ENCODE data around the gene BAZ1B.
"Not testable (repeated sequence)": the region's sequence is repeated elsewhere in the genome, so short reads cannot be mapped to it uniquely, and the experiment has no call there.

BAZ1B gene

DNA sequence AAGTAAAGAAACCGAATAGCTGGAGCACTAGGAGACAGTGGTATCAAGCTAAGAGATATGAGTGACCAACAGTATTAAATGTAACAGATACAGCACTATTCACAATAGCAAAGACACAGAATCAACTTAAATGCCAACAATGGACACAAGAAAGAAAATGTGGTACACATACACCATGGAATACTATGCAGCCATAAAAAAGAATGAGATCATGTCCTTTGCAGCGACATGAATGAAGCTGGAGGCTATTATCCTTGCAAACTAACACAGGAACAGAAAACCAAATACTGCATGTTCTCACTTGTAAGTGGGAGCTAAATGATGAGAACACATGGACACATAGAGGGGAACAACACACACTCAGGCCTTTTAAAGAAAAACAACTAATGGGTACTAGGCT, 26.6 kb downstream of the BAZ1B start:
- DNase-seq = not testable (repeated sequence)

- no peak for DNase-seq
Observed at GRCh38 chr7:73489976-73490375, 32.1 kb downstream of the BAZ1B start.

DNA sequence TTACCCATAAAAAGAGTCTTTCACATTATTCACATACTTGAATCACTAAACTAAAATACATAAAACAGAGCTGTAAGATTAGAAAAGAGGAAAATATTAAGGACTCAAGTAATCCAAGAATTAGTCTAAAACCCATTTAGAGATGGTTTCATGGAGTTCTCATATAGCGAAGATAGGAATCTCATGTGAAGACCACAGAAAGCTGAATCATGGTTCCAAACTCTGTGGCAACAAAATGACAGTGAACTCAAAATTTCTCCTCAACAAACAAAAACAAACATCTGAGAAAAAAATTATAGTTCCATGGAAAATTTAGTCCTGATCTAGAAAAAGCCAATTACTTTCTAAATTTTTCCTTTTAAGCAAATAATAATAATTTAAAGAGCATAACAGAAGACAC, 34.6 kb downstream of the BAZ1B start:
- DNase-seq = no peak

DNA sequence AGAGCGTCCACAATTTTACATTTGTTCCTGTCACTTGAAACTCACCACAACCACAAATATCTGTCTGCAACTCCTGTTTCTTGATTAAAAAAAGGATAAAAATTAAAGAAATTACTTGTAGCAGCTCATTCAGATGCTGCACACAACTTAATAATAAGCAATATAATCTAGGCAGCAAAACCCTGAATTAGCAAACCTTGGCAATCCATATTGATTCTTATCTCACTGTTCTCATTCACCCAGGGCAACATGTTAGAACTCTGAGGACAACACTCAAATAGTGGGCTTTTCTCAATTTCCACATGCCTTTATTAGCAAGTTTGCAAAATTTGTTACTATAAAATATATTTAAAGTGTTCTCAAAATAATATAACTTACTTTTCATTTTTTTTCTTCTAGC, 38.9 kb downstream of the BAZ1B start:
- no peak for DNase-seq

GRCh38 chr7:73482746-73483145, 39.3 kb downstream of the BAZ1B start:
- DNase-seq = no peak

DNA sequence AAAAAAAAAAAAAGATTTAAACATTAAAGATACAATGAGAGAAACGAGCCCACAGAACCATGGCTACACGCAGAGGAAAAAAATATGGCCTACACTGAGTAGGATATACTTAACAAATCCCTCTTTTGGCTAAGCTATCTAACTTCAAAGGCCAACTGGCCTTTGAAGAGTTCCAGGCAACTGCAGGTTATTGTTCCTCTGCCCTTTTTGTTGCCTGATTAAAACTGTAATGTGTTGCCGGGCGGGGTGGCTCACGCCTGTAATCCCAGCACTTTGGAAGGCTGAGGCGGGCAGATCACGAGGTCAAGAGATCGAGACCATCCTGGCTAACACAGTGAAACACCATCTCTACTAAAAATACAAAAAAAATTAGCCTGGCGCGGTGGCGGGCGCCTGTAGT, 40.6 kb downstream of the BAZ1B start:
- DNase-seq = not testable (repeated sequence)

- DNase-seq = no peak
Observed at GRCh38 chr7:73478549-73478948, 43.5 kb downstream of the BAZ1B start.

DNA sequence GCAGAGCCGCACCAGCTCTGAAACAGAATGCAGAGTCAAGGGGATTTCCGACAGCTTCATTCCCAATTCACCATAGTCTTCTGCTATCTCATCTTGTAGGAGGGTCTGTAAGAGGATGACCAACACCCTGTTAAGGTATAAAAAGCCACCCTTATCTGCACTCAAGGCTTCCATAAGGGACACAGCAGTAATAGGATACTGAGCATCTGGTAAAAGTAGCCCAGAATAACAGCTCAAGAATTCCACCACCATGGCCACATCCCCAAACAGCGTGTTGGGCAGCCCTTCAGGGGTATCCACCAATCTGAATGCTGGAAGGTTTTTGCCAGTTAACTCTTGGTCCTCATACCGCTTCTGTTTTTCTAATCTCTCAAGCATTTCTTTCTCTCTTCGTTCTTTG, 44.7 kb downstream of the BAZ1B start:
- DNase-seq = no peak

- no peak for DNase-seq
Observed at GRCh38 chr7:73470208-73470607, 51.9 kb downstream of the BAZ1B start.

DNA sequence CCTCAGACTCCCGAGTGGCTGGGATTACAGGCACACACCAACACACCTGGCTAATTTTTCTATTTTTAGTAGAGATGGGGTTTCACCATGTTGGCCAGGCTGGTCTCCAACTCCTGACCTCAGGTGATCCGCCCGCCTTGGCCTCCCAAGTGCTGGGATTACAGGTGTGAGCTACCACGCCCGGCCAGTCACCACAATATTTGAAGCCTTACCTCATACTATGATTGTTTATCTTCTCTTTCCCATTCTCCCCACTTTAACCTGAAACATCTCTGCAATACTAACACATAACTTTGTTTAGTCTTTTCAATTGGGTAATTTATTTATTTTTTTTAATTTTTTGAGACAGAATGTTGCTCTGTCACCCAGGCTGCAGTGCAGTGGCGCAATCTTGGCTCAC, 55.0 kb downstream of the BAZ1B start:
- DNase-seq = not testable (repeated sequence)

- DNase-seq = no peak
Observed at GRCh38 chr7:73466112-73466511, 56.0 kb downstream of the BAZ1B start.

- DNase-seq = no peak
Observed at GRCh38 chr7:73463966-73464365, 58.1 kb downstream of the BAZ1B start.

DNA sequence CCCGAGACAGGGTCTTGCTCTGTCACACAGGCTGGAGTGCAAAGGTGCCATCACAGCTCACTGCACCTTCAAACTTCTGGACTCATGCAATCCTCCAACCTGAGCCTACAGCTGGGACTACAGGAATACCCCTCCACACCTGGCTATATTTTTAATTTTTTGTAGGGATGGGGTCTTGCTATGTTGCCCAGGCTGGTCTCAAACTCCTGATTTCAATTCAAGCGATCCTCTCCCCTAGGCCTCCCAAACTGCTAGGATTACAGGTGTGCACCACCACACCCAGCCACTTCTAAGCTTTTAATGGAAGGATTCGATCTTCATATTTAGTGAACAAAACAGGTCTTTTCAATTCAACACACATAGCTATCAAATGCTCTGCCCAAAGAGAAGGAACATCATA, 58.8 kb downstream of the BAZ1B start:
- no peak for DNase-seq

DNA sequence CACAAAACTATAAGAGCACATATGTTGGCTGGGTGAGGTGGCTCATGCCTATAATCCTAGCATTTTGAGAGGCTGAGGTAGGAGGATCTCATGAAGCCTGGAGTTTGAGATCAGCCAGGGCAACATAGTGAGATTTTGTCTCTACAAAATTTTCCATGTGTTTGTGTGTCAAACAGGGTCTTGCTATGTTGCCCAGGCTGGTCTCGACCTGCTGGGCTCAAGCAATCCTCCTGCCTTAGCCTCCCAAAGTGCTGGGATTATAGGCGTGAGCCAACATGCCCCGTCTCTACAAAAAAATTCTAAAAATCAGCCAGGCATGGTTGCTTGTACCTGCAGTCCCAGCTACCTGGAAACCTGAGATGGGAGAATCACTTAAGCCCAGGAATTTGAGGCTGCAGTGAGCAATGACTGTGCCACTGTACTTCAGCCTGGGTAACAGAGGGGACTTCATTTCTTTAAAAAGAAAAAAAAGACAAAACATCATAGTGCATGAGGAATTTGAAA, 60.3 kb downstream of the BAZ1B start:
- DNase-seq = no peak

DNA sequence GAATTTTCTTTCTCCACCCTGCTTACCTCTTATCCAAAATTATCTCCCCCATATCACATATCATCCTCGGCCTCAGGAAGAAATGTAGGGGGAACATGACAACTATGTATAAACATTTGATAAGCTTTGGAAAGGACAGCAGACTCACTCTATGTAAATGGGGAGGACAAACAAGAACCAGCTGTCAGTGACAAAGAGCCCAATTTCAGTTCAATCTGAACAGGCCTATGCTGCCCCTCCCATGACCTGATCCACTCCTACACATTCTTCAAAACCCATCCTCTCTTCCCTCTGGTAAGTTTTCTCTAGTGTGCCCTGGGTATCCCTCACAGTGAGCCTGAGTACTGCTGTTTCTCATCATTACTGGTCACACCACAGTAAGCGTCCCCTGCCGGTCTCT, 67.7 kb downstream of the BAZ1B start:
- no peak for DNase-seq

DNA sequence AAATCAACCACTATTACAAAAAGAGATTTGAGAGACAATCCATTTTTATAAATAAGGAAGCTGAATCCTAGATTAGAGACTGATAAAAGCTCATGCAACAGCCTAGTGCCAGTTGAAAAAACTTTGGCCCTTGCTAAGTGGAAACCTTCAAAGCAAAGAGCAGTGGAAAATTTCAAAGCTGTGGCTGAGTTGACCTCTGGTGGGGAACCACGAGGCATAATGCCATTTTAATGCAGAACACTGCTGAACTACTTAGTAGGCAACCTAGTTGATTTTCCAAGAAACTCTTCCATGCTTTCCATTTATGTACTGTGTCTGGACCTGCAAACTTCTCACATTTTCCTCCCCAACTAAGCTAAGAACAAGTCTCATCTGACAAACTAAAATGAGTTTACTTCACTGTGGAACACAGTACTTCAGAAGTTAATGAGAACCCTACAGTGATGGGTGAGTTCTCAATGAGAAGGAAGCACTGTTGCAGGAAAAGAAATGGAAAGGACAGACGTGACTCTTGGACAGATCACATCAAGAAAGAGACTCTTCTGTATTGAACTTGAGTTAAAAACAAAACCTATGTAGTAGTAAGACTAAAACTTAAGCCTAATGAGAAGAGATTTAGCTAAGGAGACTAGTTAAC, 69.0 kb downstream of the BAZ1B start:
- no peak for DNase-seq

DNA sequence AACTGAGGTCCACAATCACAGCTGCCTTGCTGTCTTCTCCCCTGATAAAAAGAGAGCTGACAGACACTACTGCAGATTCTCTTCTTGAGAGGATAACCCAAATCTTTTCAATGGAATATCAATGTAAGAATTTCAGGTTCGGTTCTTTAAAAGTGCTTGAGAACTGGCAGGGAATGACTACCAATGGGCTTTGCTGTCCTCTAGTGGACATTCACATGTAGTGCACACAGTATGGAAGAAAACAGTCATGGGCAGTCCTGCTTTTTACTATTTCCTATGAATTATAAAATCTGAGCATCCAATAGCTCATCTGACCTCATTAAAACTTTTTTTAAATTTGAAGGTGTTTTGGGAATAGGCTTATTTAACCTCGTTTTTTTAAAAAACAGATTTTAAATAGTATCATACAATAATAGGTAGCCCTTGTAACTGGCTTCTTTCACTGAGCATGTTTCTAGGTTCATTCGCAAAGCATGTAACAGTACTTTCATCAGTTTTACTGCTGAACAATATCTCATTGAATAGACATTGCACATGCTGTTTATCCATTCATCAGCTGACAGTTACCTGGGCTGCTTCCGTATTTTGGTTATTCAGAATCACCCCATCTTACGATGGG, 70.2 kb downstream of the BAZ1B start:
- no peak for DNase-seq

DNA sequence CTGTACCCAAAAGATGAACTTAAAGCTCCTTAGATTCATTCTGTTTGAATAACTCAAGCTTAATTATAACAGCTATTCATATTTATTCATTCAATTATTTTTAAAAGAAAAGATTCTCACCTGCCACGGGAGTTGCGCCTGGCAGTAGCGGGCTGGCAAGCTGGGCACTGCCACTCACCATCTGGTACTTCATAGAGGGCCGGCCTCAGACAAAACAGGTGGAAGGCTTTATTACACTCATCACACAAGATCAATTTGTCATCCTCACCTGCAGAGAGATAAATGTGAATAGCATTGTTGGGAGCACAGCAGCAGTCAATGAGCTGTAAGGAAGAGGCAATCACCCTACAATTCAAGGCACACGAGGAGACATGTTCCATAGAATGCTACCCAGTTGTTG, 72.7 kb downstream of the BAZ1B start:
- DNase-seq = no peak

DNA sequence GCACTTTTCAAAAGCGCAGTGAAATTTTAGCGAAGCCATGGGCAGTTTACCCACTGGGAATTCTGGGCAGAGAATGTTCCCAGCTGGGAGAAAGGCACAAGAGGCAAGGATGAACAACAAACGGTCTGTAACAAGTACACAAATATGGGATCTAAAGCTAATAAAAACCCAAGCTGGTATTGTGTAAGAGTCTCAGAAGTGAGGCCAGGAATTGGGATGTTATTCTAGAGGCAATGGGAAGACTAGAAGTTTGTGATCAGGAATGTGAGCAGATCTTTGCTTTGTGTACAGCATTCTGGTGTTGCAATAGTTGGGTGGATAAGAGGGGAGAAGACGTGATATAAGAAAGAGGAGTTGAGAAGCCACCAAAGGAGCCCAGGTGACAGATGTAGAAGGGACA, 73.5 kb downstream of the BAZ1B start:
- DNase-seq = no peak

- DNase-seq = no peak
Observed at GRCh38 chr7:73447121-73447733, 74.9 kb downstream of the BAZ1B start.

DNA sequence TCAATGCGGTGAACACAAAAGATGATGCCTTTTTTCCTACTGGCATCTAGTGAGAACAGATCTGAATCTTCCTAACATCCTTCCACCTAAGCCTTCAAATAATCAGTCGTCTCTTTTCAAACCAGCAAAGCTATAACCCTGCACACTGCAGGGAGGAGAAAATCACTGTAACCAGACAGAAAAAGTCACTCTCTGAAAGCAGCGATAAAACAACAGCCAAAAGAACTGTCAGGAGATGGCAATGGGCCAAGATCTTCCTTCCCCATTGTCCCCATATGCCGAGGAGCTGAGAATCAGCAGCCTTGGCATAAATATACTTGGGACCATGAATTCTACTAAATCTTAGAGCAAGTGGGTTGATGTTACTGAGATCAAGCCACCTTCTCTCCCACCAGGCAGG, 75.4 kb downstream of the BAZ1B start:
- no peak for DNase-seq

DNA sequence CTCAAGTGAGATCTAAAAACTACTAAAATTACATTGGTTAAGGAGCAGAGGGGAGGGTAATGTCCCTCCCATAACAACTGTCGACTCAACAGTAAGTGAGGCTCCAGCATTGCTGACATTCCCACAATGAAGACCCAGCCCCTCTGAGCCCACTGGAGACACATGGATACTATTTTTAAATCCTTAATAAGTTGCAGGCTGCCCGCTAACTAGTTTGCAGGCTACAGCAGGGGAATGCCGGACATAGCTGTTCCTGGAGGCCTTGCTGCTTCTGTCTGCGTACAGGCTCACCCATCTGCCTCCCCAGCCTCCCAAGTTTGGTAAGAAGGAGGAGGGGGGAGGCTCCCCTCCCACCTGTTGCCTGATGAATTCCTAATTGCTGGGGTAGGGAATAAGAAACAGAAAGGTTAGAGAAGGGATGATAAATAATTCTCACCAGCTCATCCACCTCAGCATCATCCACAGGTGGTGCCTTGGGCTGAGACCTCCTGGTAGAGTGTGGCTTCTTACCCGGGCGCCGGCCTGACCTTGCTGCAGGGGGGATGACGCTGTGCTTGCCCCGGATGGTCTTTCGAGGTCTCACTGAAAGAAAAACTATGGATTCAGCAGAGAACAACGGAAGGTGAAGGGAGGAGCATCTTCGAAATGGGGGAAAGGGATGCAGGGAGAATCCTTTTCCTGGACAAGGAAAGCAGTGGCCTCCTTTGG, 78.4 kb downstream of the BAZ1B start:
- DNase-seq = no peak

- DNase-seq = no peak
Observed at GRCh38 chr7:73442903-73443500, 79.1 kb downstream of the BAZ1B start.

Data from activated CD4-positive, alpha-beta T cell treated with anti-CD3 and anti-CD28 coated beads, Interleukin-2, amount 50 U/mL, for 1 hour (primary cell).